Mononuclear cell (primary cell): Measurements from ENCODE around the gene NOL8. TPM values are rescaled to one million over a fixed set of nuclear protein-coding genes. Genes with fewer than 3 reads are reported as not detected.

Experiments
- H3K27me3 ChIP-seq: 2 replicates; pipeline ENCODE4 v1.6.0; 2011; ENCODE audit warnings: low read length, control low read depth; ENCODE audit not compliant: insufficient read depth
- H3K4me1 ChIP-seq: 2 replicates; pipeline ENCODE4 v1.5.1; 2011; ENCODE audit warnings: mild to moderate bottlenecking, low read length, control low read depth; ENCODE audit not compliant: insufficient read depth
- H3K4me3 ChIP-seq: 2 replicates; pipeline ENCODE4 v1.5.1; 2011; ENCODE audit warnings: mild to moderate bottlenecking, low read length, moderate library complexity
- H3K9me3 ChIP-seq: 2 replicates; pipeline ENCODE4 v1.5.1; 2011; ENCODE audit warnings: low read depth, mild to moderate bottlenecking, control low read depth, low read length
- total RNA-seq: library from RNA; depleted of rRNA; stranded (reverse); fragments of >200 nt; gene quantifications from one replicate; pipeline ENCODE4 v1.2.3, GENCODE V29; 2012

Gene NOL8
- 34.2 TPM for total RNA-seq

DNA sequence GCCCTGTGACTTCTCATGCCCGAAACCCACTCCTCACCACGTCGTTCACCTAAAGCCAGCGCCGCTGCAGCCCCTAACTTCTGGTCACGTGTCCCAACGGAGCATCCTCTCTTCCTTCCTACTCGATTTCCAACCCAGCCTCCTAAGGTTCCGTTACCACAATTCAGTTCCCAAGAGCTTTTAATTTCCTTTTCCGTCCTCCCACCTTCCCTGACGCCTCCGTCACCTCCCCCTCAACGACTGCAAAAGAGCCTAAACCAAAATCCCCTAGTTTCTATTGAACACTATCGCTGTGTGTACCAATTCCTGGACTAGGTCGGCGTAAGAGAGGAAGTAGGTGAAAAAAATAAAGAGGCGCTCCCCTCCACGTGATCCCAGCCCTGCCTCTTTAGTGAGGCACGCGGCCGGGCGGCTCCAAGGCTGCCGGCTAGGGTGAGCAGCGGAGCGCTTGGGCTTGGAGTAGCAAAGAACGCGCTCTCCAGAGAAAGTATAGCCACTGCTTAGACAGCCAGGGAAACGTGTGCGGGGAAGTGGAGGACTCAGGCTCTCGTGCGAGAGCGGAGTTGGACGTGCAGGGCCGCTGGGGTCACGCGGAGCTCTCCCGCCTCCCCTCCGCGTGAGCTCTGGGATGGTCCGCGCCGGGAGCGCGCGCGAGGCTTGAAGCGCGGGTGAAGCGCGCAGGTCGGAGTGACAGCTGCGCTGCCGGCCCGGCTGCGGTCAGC, at the start of gene NOL8, which contains the start of gene CENPP:
Gene NOL8 (minus strand): TSS at position 82 of the 722 bp plus-strand sequence. CDS start 1,189 bp downstream, outside the sequence.
Gene CENPP (plus strand): TSS at position 685 of the 722 bp plus-strand sequence.
- H3K9me3 ChIP-seq: no peaks in the 10 kb centered on the region
- peaks cover 23% of the 10 kb centered on the region for H3K4me1 ChIP-seq
- H3K4me3 ChIP-seq: peak within 1 kb of the TSS; percentile 80
- no peaks in the 10 kb centered on the region for H3K27me3 ChIP-seq

DNA sequence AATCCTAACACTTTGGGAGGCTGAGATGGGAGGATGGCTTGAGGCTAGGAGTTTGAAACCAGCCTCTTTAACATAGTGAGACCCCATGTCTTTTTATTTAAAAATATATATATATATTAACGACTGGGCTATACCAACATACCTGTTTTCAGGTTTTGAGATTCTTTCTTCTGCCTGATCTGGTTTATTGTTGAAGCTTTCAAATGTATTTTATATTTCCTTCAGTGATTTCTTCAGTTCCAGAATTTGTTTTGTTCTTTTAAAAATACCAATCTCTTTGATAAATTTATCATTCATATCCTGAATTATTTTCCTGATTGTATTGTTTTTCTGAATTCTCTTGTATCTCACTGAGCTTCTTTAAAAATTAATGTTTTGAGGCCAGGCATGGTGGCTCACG, 48.0 kb upstream of the NOL8 start:
- Histone ChIP-seq H3K9me3 (peaks cover 13% of the 10 kb centered on the region), H3K27me3 (no peaks in the 10 kb centered on the region), H3K4me1 (no peaks in the 10 kb centered on the region), H3K4me3 (no peak overlapping the region)

DNA sequence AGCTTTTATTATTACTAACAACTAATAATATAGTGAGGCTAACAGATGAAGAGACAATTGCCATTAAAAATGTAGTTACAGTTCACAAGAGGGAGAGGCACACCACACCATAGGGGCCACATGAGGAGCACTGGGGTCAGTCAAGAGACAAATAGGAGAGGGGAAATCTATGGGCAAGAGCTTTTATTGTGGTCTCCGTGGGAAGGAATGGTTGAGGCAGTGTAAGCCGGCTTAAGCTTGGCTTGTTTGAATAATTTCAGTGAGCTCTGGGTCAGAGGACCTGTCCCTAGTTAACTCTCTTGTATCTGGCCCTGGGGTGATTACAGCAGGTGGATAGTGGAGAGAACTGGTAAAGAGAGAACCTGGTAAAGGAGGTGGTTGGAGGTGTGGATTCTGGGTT, 43.9 kb upstream of the NOL8 start:
- Histone ChIP-seq H3K9me3 (peaks cover 8% of the 10 kb centered on the region), H3K27me3 (no peaks in the 10 kb centered on the region), H3K4me3 (no peak overlapping the region), H3K4me1 (no peaks in the 10 kb centered on the region)

DNA sequence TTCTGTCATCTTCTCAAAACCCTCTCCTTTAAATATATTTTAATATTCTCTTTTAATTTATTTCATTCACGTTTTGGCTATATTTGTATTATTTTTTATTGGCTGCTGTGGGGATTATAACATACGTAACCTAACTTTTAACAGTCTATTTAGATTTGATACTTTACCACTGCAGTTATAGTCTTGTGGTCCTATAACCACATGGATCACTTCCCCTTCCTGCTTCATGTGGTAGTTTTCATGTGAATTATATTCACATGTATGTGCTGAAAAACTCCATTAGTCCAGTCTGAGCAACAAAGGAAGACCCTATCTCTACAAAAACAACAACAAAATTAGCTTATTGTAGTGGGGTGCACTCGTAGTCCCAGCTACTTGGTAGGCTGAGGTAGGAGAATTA, 34.9 kb upstream of the NOL8 start:
- H3K9me3 ChIP-seq: no peaks in the 10 kb centered on the region
- H3K27me3 ChIP-seq: no peaks in the 10 kb centered on the region
- no peak overlapping the region for H3K4me3 ChIP-seq
- no peaks in the 10 kb centered on the region for H3K4me1 ChIP-seq

DNA sequence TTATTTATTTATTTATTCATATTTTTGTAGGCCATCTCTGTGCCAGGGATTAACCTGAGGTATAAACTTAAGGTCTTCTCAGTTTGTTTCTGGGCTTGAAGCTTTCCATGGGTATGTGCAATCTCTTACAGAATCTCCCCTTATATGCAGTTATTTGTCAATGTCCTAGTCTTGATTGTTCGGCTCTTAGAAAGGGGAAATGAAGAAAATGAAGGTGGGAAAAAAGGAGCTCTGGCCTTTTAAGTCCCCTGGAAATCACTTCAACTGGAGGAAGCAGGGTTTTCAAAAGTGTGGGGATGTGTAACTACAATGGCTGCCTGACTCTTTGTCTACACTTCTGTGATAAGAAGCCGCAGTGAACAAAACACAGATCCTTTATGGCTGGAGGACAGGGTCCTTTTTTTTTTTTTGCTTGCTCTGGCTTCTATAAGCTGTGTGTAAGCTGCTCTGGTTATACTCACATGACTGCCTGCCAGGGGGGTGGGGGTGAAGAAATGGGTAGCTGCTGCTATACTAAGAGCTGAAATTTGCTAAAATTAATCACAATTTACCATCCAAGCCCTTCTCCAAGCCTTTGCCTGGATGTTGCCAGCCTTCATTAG, 34.3 kb upstream of the NOL8 start:
- Histone ChIP-seq H3K4me3 (no peak overlapping the region), H3K9me3 (no peaks in the 10 kb centered on the region), H3K4me1 (no peaks in the 10 kb centered on the region), H3K27me3 (no peaks in the 10 kb centered on the region)

DNA sequence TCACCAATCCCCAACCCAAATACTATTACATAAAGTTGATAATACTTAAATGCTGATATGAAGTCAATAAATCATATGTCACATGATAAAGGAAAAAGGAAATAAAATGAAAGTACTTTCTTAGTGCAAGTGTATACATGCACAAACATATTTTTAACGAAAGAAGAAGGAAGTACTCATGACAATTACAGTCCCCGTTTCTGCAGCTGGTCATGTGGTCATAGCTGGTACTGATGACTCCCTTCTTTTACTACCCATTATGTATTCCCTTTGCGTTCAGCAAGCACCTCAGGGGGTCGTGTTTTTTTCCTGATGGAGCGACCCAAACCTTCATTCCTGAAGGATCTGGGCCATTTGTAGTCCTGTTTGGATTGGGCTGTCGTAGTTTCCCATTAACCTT, 27.9 kb upstream of the NOL8 start:
- H3K27me3 ChIP-seq: no peaks in the 10 kb centered on the region
- peaks cover 5% of the 10 kb centered on the region for H3K4me1 ChIP-seq
- H3K9me3 ChIP-seq: no peaks in the 10 kb centered on the region
- no peak overlapping the region for H3K4me3 ChIP-seq

DNA sequence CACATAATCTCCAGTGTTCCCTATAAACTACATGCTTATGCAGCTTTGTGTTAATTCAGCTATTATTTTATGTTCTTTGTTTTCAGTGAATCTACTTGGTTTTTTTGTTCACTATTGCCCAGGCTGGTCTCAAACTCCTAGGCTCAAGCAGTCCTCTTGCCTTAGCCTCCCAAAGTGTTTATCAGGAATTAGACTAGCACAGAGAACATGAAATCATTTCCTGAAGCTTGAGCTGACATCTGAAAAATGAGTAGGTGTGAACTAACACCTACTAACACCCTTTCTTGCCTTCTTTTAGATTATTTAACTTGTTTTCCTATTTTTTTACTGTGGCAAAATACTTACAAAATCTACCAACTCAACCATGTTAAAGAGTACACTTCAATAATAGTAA, 25.6 kb upstream of the NOL8 start:
- Histone ChIP-seq H3K4me1 (peaks cover 5% of the 10 kb centered on the region), H3K9me3 (no peaks in the 10 kb centered on the region), H3K27me3 (no peaks in the 10 kb centered on the region), H3K4me3 (no peak overlapping the region)

DNA sequence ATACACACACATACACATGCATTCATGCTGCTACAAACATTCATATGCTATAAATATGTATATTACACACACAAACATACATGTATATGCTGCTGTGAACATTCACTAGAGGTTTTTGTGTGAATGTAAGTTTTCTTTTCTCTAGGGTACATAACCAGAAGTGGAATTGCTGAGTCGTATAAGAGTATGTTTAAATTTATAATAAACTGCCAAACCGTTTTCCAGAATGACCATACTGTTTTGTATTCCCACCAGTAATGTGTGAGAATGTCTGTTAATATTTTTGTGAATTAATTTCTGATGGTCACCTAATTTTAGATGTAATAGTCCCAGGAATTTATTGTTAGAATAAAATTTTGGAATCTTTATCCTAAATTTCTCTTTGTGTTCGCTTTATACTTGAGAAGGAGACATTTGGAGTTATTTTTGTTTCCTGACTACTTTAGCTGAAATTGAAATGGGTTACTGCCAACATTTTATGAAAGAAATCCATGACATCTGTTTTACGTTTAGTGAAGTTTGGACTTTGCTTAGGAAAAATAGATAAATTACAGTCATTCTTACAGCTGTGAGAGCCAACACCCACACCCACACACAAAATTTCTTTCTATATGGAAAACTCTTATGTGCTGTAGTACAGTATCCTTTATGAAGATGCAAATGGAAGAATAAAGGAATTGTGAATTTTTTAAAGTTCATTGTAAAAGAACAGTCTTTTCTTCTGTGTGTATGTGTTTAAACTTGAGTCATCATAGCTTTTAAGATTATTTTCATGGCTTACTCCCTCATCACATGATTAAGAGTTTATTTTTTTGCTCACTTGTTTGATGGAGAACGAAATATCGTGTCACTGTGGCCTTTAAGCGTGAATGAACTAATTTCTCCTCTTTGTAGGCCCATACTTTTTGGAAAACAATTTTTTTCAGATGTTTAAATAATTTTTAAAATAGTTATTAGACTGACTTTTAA, 24.9 kb upstream of the NOL8 start:
- Histone ChIP-seq H3K4me1 (peaks cover 5% of the 10 kb centered on the region), H3K4me3 (no peak overlapping the region), H3K9me3 (no peaks in the 10 kb centered on the region), H3K27me3 (no peaks in the 10 kb centered on the region)

DNA sequence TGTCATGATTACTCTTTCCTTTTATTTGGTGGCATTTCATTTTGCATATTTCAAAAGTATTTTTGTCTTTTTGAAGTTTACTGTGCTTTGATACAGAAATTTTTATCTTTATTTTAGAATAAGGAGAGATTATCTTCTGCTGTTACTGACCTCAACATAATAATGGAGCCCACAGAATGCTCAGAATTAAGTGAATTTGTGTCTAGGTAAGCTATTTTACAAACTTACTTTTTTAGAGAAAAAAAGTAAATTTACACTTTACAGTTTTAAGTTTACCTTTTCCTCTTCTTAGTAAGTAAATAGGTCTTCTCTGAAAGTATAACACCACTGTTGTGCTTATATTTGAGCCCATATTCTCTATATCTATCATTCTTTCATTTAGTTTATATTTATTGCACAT, 20.4 kb upstream of the NOL8 start:
- Histone ChIP-seq H3K4me1 (no peaks in the 10 kb centered on the region), H3K4me3 (no peak overlapping the region), H3K27me3 (no peaks in the 10 kb centered on the region), H3K9me3 (no peaks in the 10 kb centered on the region)

DNA sequence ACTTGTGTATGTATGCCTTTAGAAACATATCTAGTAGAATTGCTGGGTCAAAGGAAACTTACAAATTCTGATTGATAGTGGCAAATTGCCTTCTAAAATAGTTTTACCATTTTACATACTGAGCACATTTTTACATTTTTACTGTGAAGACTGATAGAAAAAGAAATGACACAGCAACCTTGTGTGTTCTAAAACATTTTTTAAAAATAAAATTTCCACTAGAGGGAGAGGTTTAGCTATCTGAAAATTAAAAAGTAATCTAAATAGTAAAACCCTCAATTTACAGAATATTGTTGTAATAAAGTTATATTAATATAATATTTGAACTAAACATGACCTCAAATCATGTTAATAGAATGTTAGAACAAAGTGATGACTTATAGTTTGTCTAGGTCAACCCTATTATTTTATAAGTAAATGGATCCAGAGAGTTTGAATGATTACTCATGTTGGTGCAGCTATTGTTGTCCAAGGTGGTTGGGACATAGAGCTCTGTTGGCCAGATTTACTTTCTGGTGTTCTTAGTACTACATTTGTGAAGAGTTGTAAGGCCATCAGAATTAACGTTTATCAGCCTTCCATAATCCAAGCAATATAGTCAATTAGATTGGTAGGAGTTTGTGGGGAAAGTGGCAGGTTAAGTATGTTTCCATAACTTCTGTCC, 17.8 kb upstream of the NOL8 start:
- no peaks in the 10 kb centered on the region for H3K4me1 ChIP-seq

DNA sequence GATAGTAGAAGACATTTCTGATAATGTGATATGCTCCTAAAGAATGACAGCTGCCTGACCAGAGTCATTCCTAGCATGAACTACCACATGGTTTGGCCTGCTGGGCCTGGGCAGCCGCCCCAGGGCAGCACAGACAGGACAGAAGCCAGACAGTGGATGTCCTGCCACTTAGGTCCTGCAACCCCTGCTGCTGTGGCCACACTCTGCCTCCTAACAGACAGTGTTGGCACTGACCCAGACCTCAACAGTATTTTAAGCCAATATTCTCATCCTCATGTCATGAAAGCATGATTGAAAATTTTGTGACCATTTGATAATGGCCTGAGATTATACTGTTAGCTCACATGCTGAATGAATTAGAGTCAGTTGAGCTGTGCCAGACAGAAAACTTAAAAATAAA, 16.4 kb upstream of the NOL8 start:
- no peak overlapping the region for H3K4me3 ChIP-seq
- no peaks in the 10 kb centered on the region for H3K27me3 ChIP-seq
- H3K9me3 ChIP-seq: no peaks in the 10 kb centered on the region
- no peaks in the 10 kb centered on the region for H3K4me1 ChIP-seq

More for the DNA sequence above, 17.8 kb upstream of the NOL8 start:
- no peak overlapping the region for H3K4me3 ChIP-seq
- H3K27me3 ChIP-seq: no peaks in the 10 kb centered on the region
- no peaks in the 10 kb centered on the region for H3K9me3 ChIP-seq

DNA sequence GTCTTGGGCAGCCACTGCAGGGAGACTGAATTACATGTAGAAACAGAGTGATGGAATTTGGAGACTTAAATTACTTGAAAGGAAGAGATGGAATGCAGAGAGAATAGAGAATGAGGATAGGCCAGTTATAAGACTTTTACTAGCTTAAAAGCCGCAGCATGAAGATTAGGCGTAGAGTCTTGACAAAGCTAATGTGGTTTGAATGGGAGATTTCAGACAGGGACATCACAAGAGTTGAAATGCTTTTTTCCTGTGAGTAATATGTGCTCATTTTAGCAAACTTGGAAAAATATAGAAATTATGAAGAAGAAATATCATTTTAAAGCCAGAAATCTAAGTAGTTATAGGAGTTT, 8.1 kb upstream of the NOL8 start:
- Histone ChIP-seq H3K4me3 (no peak overlapping the region), H3K27me3 (no peaks in the 10 kb centered on the region), H3K4me1 (no peaks in the 10 kb centered on the region), H3K9me3 (no peaks in the 10 kb centered on the region)

DNA sequence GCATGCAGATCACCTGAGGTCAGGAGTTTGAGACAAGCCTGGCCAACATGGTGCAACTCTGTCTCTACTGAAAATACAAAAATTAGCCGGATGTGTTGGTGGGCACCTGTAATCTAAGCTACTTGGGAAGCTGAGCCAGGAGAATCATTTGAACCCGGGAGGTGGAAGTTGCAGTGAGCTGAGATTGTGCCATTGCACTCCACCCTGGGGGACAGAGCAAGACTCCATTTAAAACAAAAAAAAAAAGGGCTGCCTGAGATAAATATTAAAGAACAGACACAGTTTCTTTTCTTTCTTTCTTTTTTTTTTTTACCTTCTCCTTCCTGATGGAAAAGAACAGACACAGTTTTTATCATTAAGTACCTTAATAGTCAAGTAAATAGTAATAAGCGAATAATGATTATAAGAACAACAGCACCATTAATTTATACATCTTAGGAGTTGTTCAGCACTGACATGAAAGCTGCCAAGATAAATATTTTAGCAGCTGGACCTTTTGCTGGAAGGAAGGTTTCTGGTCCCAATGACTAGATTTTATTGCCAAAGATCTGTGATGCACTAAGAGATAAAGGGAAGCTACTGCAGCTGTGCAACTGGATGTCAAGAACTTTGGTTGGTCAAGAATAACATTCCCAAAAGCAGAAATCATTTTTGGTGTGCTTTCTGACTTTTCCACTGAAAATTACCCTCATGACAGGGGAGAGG, 7.6 kb upstream of the NOL8 start:
- H3K27me3 ChIP-seq: no peaks in the 10 kb centered on the region
- H3K9me3 ChIP-seq: no peaks in the 10 kb centered on the region
- no peaks in the 10 kb centered on the region for H3K4me1 ChIP-seq
- no peak overlapping the region for H3K4me3 ChIP-seq

DNA sequence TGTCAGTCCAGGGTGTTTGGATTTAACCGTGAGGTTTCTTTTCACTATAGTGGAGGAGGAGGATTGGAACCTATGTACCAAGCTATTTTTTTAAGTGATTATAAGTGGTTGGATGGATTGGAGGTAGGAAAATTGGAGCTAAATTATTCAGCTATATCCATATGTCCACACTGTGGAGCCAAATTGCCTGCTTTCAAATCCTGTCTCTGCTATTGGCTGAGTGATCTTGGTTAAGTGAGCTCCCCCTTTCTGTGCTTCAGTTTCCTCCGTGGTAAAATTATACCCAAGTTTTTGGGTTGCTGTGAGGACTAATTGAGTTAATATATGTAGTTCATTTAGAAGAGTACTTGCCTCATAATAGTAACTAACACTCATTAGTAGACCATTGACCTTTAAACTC, 3.1 kb upstream of the NOL8 start:
- H3K27me3 ChIP-seq: no peaks in the 10 kb centered on the region
- no peak overlapping the region for H3K4me3 ChIP-seq
- H3K4me1 ChIP-seq: peaks cover 23% of the 10 kb centered on the region
- H3K9me3 ChIP-seq: no peaks in the 10 kb centered on the region
